Large intestine (tissue), 3 donors: ENCODE results near the gene NHS. TPM values are rescaled to one million over a fixed set of nuclear protein-coding genes. Genes with fewer than 3 reads are reported as not detected.

Source experiments
- DNase-seq, 2 donors: peaks; one replicate each; pipeline versions ENCODE4 v3.0.0 to v3.0.0-alpha.2; 2013
- H3K27ac ChIP-seq: one replicate; pipeline ENCODE4 v1.5.1; 2013; ENCODE audit warnings: low read length
- H3K27me3 ChIP-seq: 2 replicates; pipeline ENCODE4 v1.6.1; 2013; ENCODE audit warnings: low read length; ENCODE audit not compliant: control insufficient read depth, insufficient read depth
- H3K36me3 ChIP-seq: 2 replicates; pipeline ENCODE4 v1.6.1; 2013; ENCODE audit warnings: low read length; ENCODE audit not compliant: control insufficient read depth, insufficient read depth
- H3K4me1 ChIP-seq: one replicate; pipeline ENCODE4 v1.6.1; 2013; ENCODE audit warnings: low read length; ENCODE audit not compliant: control insufficient read depth, insufficient read depth
- H3K4me3 ChIP-seq: one replicate; pipeline ENCODE4 v1.5.1; 2013; ENCODE audit warnings: low read length
- H3K9me3 ChIP-seq: one replicate; pipeline ENCODE4 v1.6.1; 2013; ENCODE audit warnings: mild to moderate bottlenecking, low read depth, low read length, moderate library complexity; ENCODE audit not compliant: control insufficient read depth
- WGBS: methylation state at CpG from one replicate; pipeline ENCODE4 v1.1.5; 2013; ENCODE audit warnings: low lambda C conversion rate; ENCODE audit not compliant: insufficient coverage; 5-methylcytosine and 5-hydroxymethylcytosine counted together
- polyA plus RNA-seq: library from polyadenylated mRNA; unstranded; fragments of 120-200 nt; gene quantifications from one replicate; pipeline ENCODE4 v1.2.1, GENCODE V29; 2013

NHS gene
- polyA plus RNA-seq, 1 donor, result 6.6 TPM

- no CpG with 5 or more reads among the region's 5 CpGs for WGBS
- Histone ChIP-seq H3K27ac (no peak overlapping the region), H3K4me3 (no peak overlapping the region), H3K27me3 (no peaks in the 10 kb centered on the region), H3K36me3 (peaks cover 4% of the 10 kb centered on the region), H3K9me3 (no peaks in the 10 kb centered on the region), H3K4me1 (no peaks in the 10 kb centered on the region)
- DNase-seq, result no peak
Observed at GRCh38 chrX:17747692-17748091, 372.7 kb downstream of the NHS start.

GRCh38 chrX:17748684-17749083 lies 373.7 kb downstream of the NHS start:
- Histone ChIP-seq H3K36me3 (peaks cover 4% of the 10 kb centered on the region), H3K27ac (no peak overlapping the region), H3K4me3 (no peak overlapping the region), H3K27me3 (no peaks in the 10 kb centered on the region), H3K4me1 (no peaks in the 10 kb centered on the region), H3K9me3 (no peaks in the 10 kb centered on the region)
- no CpG with 5 or more reads among the region's 5 CpGs for WGBS
- DNase-seq, result no peak

GRCh38 chrX:17750436-17750835 lies 375.4 kb downstream of the NHS start:
- no peaks in the 10 kb centered on the region for H3K4me1 ChIP-seq
- no peaks in the 10 kb centered on the region for H3K9me3 ChIP-seq
- WGBS, result no CpG with 5 or more reads among the region's 3 CpGs
- peaks cover 4% of the 10 kb centered on the region for H3K36me3 ChIP-seq
- H3K27me3 ChIP-seq, result no peaks in the 10 kb centered on the region
- DNase-seq, result no peak
- no peak overlapping the region for H3K4me3 ChIP-seq
- no peak overlapping the region for H3K27ac ChIP-seq

- Histone ChIP-seq H3K4me1 (no peaks in the 10 kb centered on the region), H3K36me3 (no peaks in the 10 kb centered on the region), H3K27ac (no peak overlapping the region), H3K27me3 (no peaks in the 10 kb centered on the region), H3K4me3 (no peak overlapping the region), H3K9me3 (no peaks in the 10 kb centered on the region)
- no CpG with 5 or more reads among the region's 2 CpGs for WGBS
- no peak for DNase-seq
Observed at GRCh38 chrX:17758382-17758781, 383.4 kb downstream of the NHS start.

- Histone ChIP-seq H3K36me3 (no peaks in the 10 kb centered on the region), H3K9me3 (no peaks in the 10 kb centered on the region), H3K27ac (no peak overlapping the region), H3K4me3 (no peak overlapping the region), H3K4me1 (no peaks in the 10 kb centered on the region), H3K27me3 (no peaks in the 10 kb centered on the region)
- no peak for DNase-seq
- no CpG with 5 or more reads among the region's 1 CpG for WGBS
Observed at GRCh38 chrX:17759990-17760389, 385.0 kb downstream of the NHS start.

GRCh38 chrX:17767734-17768133 lies 392.7 kb downstream of the NHS start:
- no peak for DNase-seq
- no peak overlapping the region for H3K4me3 ChIP-seq
- no peak overlapping the region for H3K27ac ChIP-seq
- WGBS, result no CpG with 5 or more reads among the region's 1 CpG
- no peaks in the 10 kb centered on the region for H3K27me3 ChIP-seq
- H3K4me1 ChIP-seq, result no peaks in the 10 kb centered on the region
- H3K36me3 ChIP-seq, result no peaks in the 10 kb centered on the region
- H3K9me3 ChIP-seq, result no peaks in the 10 kb centered on the region

GRCh38 chrX:17768997-17769396 lies 394.0 kb downstream of the NHS start:
- Histone ChIP-seq H3K9me3 (no peaks in the 10 kb centered on the region), H3K27me3 (no peaks in the 10 kb centered on the region), H3K4me3 (no peak overlapping the region), H3K36me3 (no peaks in the 10 kb centered on the region), H3K4me1 (no peaks in the 10 kb centered on the region), H3K27ac (no peak overlapping the region)
- DNase-seq, result no peak
- no CpG with 5 or more reads among the region's 5 CpGs for WGBS

- WGBS, result no CpG with 5 or more reads among the region's 3 CpGs
- Histone ChIP-seq H3K4me1 (no peaks in the 10 kb centered on the region), H3K27me3 (no peaks in the 10 kb centered on the region), H3K4me3 (no peak overlapping the region), H3K36me3 (no peaks in the 10 kb centered on the region), H3K27ac (no peak overlapping the region), H3K9me3 (no peaks in the 10 kb centered on the region)
- DNase-seq, result no peak
Observed at GRCh38 chrX:17769701-17770269, 394.8 kb downstream of the NHS start.

- Histone ChIP-seq H3K9me3 (no peaks in the 10 kb centered on the region), H3K36me3 (no peaks in the 10 kb centered on the region), H3K4me3 (no peak overlapping the region), H3K4me1 (no peaks in the 10 kb centered on the region), H3K27me3 (no peaks in the 10 kb centered on the region), H3K27ac (no peak overlapping the region)
- no peak for DNase-seq
- WGBS, result no CpG with 5 or more reads among the region's 8 CpGs
Observed at GRCh38 chrX:17773221-17773876, 398.3 kb downstream of the NHS start.

- no peak overlapping the region for H3K27ac ChIP-seq
- no peaks in the 10 kb centered on the region for H3K27me3 ChIP-seq
- no peak for DNase-seq
- H3K4me3 ChIP-seq, result no peak overlapping the region
- H3K36me3 ChIP-seq, result no peaks in the 10 kb centered on the region
- H3K4me1 ChIP-seq, result no peaks in the 10 kb centered on the region
- WGBS, result no CpG with 5 or more reads among the region's 1 CpG
- H3K9me3 ChIP-seq, result no peaks in the 10 kb centered on the region
Observed at GRCh38 chrX:17774053-17774452, 399.1 kb downstream of the NHS start.

GRCh38 chrX:17778997-17779396 lies 404.0 kb downstream of the NHS start:
- WGBS, result no CpG with 5 or more reads among the region's 2 CpGs

More at GRCh38 chrX:17778997-17779396, 404.0 kb downstream of the NHS start:
- H3K4me3 ChIP-seq, result no peak overlapping the region
- no peaks in the 10 kb centered on the region for H3K36me3 ChIP-seq
- no peak overlapping the region for H3K27ac ChIP-seq
- H3K9me3 ChIP-seq, result no peaks in the 10 kb centered on the region
- no peaks in the 10 kb centered on the region for H3K4me1 ChIP-seq
- DNase-seq, result no peak
- no peaks in the 10 kb centered on the region for H3K27me3 ChIP-seq
